Measurements from ENCODE around the gene PPP3CA.
A peak's percentile ranks its signal among the peaks of the same experiment; 100 is the strongest.

Gene PPP3CA

GRCh38 chr4:101348367-101348827 lies 1.1 kb upstream of the PPP3CA start:
- Histone ChIP-seq H3K27ac (peak overlapping the region; percentile 90 to 94), H3K4me3 (peak overlapping the region; percentile 86 to 98), H3K9me3 (no peaks in the 10 kb centered on the region), H3K4me1 (peaks cover 0 to 31% (median 20%) of the 10 kb centered on the region in 4 donors), H3K27me3 (no peaks in the 10 kb centered on the region), H3K36me3 (no peaks in the 10 kb centered on the region)
- DNase-seq, result peak in 1 of 2 donors; percentile 48
- TF ChIP-seq, protein P1, sequence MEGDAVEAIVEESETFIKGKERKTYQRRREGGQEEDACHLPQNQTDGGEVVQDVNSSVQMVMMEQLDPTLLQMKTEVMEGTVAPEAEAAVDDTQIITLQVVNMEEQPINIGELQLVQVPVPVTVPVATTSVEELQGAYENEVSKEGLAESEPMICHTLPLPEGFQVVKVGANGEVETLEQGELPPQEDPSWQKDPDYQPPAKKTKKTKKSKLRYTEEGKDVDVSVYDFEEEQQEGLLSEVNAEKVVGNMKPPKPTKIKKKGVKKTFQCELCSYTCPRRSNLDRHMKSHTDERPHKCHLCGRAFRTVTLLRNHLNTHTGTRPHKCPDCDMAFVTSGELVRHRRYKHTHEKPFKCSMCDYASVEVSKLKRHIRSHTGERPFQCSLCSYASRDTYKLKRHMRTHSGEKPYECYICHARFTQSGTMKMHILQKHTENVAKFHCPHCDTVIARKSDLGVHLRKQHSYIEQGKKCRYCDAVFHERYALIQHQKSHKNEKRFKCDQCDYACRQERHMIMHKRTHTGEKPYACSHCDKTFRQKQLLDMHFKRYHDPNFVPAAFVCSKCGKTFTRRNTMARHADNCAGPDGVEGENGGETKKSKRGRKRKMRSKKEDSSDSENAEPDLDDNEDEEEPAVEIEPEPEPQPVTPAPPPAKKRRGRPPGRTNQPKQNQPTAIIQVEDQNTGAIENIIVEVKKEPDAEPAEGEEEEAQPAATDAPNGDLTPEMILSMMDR (IDR thresholded peaks at IDR 0.05), result no peak
- intact Hi-C loops (cut with DNase I; ENCODE audit: low total_unique reads), result no loop called here

- Histone ChIP-seq H3K36me3 (no peaks in the 10 kb centered on the region), H3K9me3 (no peaks in the 10 kb centered on the region), H3K27ac (peak overlapping the region; percentile 90 to 94), H3K27me3 (no peaks in the 10 kb centered on the region), H3K4me3 (peak overlapping the region; percentile 86 to 98), H3K4me1 (peaks cover 0 to 34% (median 22%) of the 10 kb centered on the region in 4 donors)
- TF ChIP-seq, protein P1 (IDR thresholded peaks at IDR 0.05), result peak; percentile 19 to 26
- peak; percentile 98 to 100 for DNase-seq
- intact Hi-C loops (cut with DNase I; ENCODE audit: low total_unique reads), result no loop called here
Observed at GRCh38 chr4:101347557-101348366, 436 bp upstream of the PPP3CA start.

DNA sequence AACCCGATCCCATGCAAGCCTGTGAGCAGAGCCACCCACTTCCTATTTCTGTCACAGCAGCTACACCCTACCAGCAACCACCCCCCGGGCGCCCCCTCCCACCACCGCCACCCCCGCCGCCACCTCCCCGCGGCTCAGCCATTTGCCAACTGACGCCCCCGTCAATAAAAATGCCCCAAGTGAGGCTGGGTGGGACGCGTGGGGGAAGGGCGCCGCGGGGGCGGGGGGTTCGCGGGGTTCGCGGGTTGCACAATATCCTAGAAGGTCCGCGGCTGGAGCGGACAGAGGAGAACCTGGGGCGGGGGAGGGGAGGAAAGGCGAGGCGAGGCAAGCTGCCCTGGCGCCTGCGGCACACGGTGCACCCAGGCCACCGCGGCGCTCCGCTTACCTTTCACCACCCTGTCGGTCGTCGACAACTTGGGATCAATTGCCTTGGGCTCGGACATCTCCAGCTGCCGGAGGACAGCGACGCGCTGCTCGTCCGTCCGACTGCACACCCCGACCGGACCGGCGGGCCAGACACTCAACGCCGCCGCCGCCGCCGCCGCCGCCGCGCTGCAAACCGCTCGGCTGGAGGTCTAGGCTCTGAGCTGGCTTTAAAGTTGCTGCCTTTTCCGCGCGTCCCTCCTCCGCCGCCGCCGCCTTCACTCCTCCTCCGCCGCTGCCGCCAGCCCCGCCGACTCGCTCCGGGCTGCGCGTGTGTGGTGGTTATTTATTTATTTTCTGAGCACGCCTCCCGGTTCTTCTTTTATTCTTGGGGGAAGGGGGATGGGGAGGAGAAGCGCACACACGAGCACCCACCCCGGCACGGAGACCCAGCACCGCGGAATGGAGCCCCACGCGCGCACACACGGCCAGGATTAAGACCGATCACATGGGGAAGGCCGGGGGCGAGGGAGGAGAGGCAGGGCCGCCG lies 717 bp downstream of the PPP3CA start:
- intact Hi-C loops (cut with DNase I; ENCODE audit: low total_unique reads), result no loop called here
- H3K4me1 ChIP-seq, result peaks cover 0 to 34% (median 22%) of the 10 kb centered on the region in 4 donors

DNA sequence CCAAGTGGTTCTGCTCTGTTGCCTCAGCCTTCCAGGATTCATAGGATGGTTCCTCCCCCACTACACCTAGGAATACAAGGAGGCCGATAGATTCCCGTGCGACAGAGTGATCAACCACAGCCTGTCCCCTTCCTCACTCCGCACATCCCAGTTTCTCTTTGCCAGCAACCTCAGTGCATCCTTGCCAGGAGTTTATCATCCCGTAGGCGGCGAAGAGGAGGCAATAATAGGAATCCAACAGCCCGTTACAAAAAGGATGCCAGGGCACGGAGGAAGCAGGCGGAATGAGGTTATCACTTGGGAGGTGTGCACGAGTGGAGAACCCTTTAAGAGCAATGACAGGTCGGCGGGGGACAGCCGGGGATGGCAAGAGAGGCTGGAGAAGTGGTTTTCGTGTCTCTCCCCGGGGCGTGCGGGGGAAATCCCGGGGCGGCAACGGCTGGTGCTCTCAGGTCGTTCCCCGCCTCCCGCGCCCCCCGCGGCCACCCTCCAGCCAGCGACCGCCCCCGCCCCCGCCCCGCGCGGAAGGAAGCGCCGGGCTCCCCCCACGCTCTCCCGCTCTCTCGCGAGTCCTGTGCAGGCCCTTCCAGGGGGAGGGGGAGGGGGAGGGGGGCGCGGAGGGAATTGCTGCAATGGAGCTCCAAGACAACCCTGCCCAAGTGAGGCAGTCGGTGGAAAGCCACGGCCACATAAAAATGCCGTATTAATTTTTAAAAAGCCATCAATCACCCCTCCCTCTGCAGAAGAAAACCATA lies 1.6 kb downstream of the PPP3CA start:
- H3K4me3 ChIP-seq, result peak overlapping the region; percentile 86 to 98
- no peaks in the 10 kb centered on the region for H3K27me3 ChIP-seq
- H3K9me3 ChIP-seq, result no peaks in the 10 kb centered on the region
- DNase-seq, result peak; percentile 51 to 87
- no peaks in the 10 kb centered on the region for H3K36me3 ChIP-seq
- H3K27ac ChIP-seq, result peak overlapping the region; percentile 90 to 94
- TF ChIP-seq, protein P1 (IDR thresholded peaks at IDR 0.05), result no peak
- H3K4me1 ChIP-seq, result peaks cover 0 to 34% (median 22%) of the 10 kb centered on the region in 4 donors
- intact Hi-C loops (cut with DNase I; ENCODE audit: low total_unique reads), result no loop called here

More for the DNA sequence above, 717 bp downstream of the PPP3CA start:
- Histone ChIP-seq H3K9me3 (no peaks in the 10 kb centered on the region), H3K27ac (peak overlapping the region; percentile 90 to 94), H3K4me3 (peak overlapping the region; percentile 86 to 98), H3K36me3 (no peaks in the 10 kb centered on the region), H3K27me3 (no peaks in the 10 kb centered on the region)
- TF ChIP-seq, protein P1 (IDR thresholded peaks at IDR 0.05), result peak in 1 of 2 experiments; percentile 5
- DNase-seq, result peak; percentile 49 to 78

DNA sequence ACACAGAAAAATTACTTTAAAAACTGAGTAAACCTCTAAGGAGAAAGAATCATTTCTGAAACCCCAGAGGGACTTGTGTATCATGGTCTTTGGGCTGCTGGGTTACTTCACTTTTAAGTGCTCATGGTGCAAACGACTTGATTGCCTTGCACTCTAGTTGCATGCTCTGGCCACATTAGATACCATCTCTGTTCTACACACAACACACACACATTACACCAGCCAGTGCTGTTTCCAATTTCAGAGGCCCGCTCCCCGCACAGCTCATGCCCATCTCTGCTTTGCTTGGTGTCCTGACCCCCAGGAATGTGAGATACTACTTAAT lies 2.1 kb downstream of the PPP3CA start:
- TF ChIP-seq, protein P1 (IDR thresholded peaks at IDR 0.05), result no peak
- Histone ChIP-seq H3K36me3 (no peaks in the 10 kb centered on the region), H3K27ac (peak overlapping the region; percentile 90 to 94), H3K4me1 (peaks cover 0 to 37% (median 22%) of the 10 kb centered on the region in 4 donors), H3K9me3 (no peaks in the 10 kb centered on the region), H3K4me3 (peak overlapping the region; percentile 86 to 98), H3K27me3 (no peaks in the 10 kb centered on the region)
- no peak for DNase-seq
- intact Hi-C loops (cut with DNase I; ENCODE audit: low total_unique reads), result no loop called here

Data from tibial artery (tissue), 4 donors.